DMS 273 treated with DMSO at 0.1 percent for 48 hours (cell line): ENCODE results near the gene NELFA.
"Not testable (repeated sequence)": the region's sequence is repeated elsewhere in the genome, so short reads cannot be mapped to it uniquely, and the experiment has no call there.

Experiments
- DNase-seq: peaks from one replicate; lab custom pipeline; 2025; lab: John Stamatoyannopoulos, UW

Gene NELFA

GRCh38 chr4:2040391-2041238 lies 31.8 kb upstream of the NELFA start:
- DNase-seq = no peak

- DNase-seq = no peak
These were observed 28.1 kb upstream of the NELFA start for GRCh38 chr4:2036866-2037265.

GRCh38 chr4:2036327-2036726 lies 27.6 kb upstream of the NELFA start:
- no peak for DNase-seq

DNA sequence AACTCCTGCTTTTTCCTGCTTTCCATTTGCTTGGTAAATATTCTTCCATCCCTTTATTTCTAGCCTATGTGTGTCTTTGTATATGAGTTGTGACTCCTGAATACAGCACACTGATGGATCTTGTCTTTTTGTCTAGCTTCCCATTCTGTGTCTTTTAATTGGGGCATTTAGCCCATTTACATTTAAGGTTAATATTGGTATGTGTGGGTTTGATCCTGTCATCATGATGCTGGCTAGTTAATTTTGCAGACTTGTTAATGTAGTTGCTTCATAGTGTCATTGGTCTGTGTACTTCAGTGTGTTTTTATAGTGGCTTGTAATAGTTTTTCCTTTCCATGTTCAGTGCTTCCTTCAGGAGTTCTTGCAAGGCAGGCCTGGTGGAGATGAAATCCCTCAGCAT lies 22.4 kb upstream of the NELFA start:
- not testable (repeated sequence) for DNase-seq

DNA sequence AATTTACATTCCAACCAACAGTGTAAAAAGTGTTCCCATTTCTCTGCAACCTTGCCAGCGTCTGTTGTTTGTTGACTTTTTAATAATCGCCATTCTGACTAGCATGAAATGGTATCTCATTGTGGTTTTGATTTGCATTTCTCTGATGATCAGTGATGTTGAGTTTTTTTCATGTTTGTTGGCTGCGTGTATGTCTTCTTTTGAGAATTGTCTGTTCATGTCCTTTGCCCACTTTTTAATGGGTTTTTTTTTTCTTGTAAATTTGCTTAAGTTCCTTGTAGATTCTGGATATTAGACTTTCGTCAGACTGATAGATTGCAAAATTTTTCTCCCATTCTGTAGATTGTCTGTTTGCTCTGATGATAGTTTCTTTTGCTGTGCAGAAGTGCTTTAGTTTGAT lies 18.3 kb upstream of the NELFA start:
- DNase-seq = not testable (repeated sequence)

- no peak for DNase-seq
These were observed 17.0 kb upstream of the NELFA start for GRCh38 chr4:2025817-2026216.

- no peak for DNase-seq
These were observed 15.9 kb upstream of the NELFA start for GRCh38 chr4:2024683-2025082.

DNA sequence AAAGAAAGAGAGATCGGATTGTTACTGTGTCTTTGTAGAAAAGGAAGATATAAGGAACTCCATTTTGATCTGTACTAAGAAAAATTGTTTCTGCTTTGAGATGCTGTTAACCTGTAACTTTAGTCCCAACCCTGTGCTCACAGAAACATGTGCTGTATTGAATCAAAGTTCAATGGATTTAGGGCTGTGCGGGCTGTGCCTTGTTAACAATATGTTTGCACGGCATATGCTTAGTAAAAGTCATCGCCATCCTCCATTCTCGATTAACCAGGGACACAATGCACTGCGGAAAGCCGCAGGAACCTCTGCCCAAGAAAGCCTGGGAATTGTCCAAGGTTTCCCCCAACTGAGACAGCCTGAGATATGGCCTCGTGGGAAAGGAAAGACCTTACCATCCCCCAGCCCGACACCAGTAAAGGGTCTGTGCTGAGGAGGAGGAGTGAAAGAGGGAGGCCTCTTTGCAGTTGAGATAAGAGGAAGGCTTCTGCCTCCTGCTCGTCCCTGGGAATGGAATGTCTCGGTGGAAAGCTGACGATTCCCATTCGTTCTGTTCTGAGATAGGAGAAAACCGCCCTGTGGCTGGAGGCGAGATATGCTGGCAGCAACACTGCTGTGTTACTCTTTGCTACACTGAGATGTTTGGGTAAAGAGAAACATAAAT lies 12.7 kb upstream of the NELFA start:
- not testable (repeated sequence) for DNase-seq

DNA sequence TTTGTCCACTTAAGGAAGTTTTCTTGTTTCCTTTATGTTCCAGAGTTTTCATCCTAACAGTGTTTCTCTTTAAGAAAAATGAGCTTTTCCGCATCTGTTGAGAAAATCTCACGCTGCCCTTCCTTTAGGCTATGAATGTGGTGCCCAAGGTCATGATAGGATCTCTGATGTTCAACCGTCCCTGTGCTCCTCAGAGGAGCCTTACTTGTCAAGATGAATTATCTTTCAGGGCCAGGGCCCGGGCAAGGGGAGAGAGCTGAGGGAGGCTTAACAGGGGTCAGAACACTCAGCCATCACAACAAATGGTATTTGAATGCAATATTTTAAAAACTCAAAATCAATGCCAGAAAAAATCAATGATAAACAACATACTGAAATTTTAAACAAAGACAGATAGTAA lies 6.2 kb upstream of the NELFA start:
- DNase-seq = no peak

DNA sequence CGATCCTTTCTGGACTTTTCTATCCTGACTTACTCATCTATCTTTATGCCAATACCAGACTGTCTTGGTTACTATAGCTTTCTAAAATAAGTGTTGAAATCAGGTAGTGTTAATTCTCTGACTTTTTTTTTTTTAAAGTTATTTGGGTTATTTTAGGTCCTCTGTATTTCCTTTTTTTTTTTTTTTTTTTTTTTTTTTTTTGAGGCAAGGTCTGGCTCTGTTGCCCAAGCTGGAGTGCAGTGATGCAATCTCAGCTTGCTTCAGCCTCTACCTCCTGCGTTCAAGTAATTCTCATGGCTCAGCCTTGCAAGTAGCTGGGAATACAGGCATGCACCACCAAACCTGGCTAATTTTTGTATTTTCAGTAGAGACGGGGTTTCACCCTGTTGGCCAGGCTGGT lies 2.8 kb upstream of the NELFA start:
- no peak for DNase-seq

GRCh38 chr4:2009651-2010233 lies 968 bp upstream of the NELFA start:
- peak; percentile 1 for DNase-seq

- DNase-seq = no peak
These were observed 178 bp downstream of the NELFA start for GRCh38 chr4:2008671-2008920.

- DNase-seq = no peak
These were observed 737 bp downstream of the NELFA start for GRCh38 chr4:2007804-2008670.

DNA sequence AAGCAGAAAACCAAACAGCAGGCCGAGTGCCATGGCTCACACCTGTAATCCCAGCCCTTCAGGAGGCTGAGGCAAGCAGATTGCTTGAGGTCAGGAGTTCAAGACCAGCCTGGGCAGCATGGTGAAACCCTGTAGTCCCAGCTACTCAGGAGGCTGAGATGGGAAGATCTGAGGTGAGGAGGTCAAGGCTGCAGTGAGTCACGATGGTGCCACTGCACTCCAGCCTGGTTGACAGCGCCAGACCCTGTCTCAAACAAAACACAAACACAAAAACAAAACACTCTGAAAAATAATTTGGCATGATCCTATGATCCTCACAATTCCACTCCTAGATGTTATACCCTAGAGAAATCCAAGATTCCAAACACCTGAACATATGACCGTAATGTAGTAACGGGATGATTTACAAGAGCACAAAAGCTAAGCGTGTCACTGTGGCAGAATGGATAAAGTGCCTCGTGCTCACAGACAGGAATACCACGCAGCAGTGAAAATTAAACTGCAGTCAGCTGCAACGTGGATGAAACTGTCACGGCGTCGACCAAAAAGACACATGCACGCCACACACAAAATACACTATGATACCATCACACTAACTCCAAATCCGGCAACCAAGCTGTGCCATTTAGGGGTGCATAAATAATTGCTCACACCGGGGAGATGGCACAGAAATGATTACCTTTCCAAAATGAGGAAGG lies 1.7 kb downstream of the NELFA start:
- no peak for DNase-seq

GRCh38 chr4:2006367-2006766 lies 2.4 kb downstream of the NELFA start:
- no peak for DNase-seq

DNA sequence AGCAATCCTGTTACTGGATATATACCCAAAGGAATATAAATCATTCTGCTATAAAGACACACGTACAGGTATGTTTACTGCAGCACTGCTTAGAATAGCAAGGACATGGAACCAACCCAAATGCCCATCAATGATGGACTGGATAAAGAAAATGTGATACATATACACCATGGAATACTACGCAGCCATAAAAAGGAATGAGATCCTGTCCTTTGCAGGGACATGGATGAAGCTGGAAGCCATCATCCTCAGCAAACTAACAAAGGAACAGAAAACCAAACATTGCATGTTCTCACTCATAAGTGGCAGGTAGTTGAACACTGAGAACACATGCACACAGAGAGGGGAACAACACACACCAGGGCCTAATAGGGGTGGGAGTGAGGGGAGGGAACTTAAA lies 5.4 kb downstream of the NELFA start:
- DNase-seq = not testable (repeated sequence)

DNA sequence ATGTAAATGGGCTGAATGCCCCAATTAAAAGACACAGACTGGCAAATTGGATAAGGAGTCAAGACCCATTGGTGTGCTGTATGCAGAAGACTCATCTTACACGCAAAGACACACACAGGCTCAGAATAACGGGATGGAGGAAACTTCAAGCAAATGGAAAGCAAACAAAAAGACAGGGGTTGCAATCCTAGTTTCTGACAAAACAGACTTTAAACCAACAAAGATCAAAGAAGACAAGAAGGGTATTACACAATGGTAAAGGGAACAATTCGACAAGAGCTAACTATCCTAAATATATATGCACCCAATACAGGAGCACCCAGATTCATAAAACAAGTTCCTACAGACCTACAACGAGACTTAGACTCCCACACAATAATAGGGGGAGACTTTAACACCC lies 9.5 kb downstream of the NELFA start:
- not testable (repeated sequence) for DNase-seq

DNA sequence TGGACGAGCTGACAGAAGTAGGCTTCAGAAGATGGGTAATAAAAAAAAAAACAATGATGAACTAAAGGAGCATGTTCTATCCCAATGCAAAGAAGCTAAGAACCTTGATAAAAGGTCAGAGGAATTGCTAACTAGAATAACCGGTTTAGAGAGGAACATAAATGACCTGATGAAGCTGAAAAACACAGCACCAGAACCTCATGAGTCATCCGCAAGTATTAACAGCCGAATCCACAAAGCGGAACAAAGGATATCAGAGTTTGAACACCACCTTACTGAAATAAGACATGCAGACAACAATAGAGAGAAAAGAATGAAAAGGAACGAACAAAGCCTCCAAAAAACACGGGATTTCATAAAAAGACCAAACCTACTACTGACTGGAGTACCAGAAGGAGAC lies 10.5 kb downstream of the NELFA start:
- DNase-seq = no peak

DNA sequence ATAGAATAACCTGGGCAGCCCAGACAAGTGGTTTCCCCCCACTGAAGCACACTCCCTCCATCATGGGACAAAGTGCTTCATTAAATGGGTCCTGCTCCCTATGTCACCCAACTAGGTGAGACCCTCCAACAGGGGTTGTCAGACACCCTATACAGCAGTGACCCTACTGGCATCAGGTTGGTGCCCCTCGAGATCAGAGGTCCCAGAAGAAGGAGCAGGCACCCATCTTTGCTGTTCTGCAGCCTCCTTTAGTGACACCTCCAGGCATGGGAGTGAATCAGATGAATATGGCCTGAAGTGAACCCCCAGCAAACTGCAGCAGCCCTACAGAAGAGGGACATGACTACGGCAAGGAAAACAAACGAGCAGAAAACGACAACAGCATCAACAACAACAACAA lies 11.1 kb downstream of the NELFA start:
- DNase-seq = no peak

DNA sequence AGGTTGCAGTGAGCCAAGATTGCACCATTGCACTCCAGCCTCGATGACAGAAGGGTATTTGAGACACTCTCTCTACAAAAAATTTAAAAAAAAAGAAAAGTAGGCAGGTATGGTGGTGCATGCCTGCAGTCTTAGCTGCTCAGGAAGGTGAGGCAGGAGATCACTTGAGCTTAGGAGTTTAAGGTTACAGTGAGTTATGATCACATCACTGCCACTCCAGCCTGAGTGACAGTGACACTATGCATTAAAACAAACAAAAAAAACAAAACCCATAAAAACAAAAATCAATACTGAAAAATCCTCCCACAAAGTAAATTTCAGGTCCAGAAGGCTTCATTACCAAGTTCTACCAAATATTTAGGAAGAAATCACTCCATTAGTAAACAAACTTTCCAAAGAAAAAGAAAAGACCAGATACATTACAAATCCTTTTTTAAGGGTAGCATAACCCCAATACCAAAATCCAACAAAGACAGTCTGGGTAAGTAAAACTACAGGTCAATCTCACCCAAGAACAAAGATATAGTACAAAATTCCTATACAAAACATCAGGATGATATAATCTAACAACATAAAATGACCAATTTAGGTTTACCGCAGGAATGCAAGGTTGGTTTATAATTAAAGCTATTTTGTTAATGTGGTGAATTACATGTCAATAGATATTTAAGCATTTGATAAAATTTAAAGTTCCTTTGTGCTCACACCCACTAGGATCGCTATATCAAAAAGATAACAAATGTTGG lies 11.7 kb downstream of the NELFA start:
- no peak for DNase-seq

GRCh38 chr4:1994938-1995337 lies 13.8 kb downstream of the NELFA start:
- no peak for DNase-seq
